GM18511 (cell line): ENCODE data around the gene SBNO2.
"Not testable (repeated sequence)": the region's sequence is repeated elsewhere in the genome, so short reads cannot be mapped to it uniquely, and the experiment has no call there.

Source experiments
- ATAC-seq: cut with Tn5 transposase; IDR thresholded peaks from one replicate; pipeline ENCODE4 v1.9.1; 2021; ENCODE audit warnings: mild to moderate bottlenecking, moderate library complexity; ENCODE audit not compliant: unreplicated experiment

Gene SBNO2

DNA sequence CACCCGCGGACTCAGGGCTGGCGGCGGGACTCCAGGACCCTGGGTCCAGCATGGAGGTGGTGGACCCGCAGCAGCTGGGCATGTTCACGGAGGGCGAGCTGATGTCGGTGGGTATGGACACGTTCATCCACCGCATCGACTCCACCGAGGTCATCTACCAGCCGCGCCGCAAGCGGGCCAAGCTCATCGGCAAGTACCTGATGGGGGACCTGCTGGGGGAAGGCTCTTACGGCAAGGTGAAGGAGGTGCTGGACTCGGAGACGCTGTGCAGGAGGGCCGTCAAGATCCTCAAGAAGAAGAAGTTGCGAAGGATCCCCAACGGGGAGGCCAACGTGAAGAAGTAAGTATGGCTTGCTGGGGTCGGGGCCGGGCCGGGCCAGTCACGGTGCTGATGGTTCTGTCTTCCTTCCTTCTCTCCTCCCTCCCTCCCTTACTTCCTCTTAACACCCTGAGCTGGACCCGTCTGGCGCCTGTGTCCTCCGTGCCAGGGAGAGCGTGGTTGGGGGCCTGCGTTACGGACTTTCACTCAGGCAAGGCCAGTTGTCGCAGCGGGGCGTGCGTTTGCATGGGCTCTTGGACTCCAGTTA lies 32.9 kb upstream of the SBNO2 start:
- no peak for ATAC-seq

DNA sequence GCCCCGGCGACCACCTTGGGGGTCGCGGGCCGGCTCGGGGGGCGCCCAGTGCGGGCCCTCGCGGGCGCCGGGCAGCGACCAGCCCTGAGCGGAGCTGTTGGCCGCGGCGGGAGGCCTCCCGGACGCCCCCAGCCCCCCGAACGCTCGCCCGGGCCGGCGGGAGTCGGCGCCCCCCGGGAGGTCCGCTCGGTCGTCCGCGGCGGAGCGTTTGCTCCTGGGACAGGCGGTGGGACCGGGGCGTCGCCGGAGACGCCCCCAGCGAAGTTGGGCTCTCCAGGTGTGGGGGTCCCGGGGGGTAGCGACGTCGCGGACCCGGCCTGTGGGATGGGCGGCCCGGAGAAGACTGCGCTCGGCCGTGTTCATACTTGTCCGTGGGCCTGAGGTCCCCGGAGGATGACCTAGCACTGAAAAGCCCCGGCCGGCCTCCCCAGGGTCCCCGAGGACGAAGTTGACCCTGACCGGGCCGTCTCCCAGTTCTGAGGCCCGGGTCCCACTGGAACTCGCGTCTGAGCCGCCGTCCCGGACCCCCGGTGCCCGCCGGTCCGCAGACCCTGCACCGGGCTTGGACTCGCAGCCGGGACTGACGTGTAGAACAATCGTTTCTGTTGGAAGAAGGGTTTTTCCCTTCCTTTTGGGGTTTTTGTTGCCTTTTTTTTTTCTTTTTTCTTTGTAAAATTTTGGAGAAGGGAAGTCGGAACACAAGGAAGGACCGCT lies 32.2 kb upstream of the SBNO2 start:
- no peak for ATAC-seq

DNA sequence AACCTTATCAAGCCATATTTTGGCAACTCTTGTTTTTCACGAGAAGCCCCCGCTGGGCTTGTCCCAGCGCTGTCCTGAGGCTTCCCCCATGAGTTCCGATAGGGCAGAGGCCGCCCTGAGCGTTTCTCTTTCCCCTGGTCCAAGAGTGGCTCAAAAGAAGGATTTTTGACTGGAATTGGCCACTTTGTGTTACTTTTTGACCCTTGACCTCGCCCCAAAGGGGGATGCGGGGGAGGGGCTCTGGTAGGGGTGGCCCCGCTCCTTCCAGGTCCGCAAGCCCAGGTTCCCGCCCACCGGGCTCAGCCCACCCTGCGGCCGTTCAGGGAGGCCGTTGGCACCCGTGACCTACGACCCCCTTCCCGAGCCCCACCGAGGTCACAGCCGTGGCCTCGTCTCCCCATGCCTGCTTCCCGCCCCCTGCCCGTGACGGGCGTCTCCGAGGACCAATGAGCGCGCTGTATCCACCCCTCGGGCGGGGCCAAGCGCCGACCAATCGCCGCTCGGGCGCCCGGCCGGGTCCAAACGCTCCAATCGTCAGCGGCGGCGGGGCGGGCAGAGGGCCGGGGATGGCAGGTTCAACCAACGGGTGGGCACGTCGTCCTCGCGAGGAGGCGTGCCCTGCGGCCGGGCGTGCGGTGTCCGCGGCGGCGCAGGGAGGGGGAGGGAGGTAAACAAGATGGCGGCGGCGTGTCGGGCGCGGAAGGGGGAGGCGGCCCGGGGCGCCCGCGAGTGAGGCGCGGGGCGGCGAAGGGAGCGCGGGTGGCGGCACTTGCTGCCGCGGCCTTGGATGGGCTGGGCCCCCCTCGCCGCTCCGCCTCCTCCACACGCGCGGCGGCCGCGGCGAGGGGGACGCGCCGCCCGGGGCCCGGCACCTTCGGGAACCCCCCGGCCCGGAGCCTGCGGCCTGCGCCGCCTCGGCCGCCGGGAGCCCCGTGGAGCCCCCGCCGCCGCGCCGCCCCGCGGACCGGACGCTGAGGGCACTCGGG lies 31.3 kb upstream of the SBNO2 start, which contains the start of gene STK11:
STK11 (plus strand) TSS at position 665 of the 986 bp plus-strand sequence. CDS start 1,136 bp downstream, outside the sequence.
- peak; percentile 93 for ATAC-seq

DNA sequence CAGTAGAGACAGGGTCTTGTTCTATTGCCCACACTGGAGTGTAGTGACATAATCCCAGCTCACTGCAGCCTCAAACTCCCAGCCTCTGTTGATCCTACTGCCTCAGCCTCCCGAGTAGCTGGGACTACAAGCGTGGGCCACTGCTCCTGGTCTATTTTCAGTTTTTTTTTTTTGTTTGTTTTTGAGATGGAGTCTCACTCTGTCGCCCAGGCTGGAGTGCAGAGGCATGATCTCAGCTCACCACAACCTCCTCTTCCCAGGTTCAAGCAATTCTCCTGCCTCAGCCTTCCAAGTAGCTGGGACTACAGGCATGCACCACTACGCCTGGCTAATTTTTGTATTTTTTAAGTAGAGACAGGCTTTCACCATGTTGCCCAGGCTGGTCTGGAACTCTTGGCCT lies 26.5 kb upstream of the SBNO2 start:
- not testable (repeated sequence) for ATAC-seq

DNA sequence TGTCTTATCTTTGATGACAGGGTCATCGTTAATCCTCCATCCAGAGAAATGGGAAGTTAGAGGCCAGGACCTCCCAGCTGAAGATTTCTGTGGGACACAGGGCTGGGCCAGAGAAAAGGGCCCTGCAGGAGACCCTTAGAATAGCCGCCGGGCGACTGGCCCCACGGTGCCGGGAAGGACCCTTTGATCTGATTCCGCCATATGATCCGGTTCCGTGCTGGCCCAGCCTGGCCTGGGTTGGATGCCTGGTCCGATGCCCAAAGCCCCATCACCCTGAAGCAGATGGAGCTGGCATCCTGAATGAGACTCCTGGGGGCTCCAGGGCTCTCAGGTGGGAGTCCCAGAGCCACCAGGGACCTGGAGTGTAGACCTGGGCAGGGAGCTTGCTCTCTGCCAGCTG lies 25.5 kb upstream of the SBNO2 start:
- no peak for ATAC-seq

DNA sequence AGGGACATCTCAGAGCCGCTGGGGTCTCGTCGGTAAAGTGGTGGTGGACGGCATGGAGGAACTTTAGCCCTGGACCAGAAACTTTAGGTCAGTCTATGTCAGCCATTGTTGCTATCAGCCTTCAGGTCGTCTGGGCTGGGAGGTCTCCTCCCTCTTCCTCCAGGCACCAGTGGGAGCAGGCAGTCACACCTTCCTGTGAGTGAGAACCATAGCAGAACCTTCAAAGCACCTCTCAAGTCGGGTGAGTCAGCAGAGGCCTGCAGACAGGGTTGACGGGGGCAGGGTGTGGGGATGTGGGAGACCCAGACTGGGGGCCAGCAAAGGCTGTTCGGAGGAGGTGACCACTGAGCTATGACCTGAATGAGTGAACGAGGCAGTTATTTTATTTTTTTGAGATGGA lies 15.4 kb upstream of the SBNO2 start:
- ATAC-seq = no peak

DNA sequence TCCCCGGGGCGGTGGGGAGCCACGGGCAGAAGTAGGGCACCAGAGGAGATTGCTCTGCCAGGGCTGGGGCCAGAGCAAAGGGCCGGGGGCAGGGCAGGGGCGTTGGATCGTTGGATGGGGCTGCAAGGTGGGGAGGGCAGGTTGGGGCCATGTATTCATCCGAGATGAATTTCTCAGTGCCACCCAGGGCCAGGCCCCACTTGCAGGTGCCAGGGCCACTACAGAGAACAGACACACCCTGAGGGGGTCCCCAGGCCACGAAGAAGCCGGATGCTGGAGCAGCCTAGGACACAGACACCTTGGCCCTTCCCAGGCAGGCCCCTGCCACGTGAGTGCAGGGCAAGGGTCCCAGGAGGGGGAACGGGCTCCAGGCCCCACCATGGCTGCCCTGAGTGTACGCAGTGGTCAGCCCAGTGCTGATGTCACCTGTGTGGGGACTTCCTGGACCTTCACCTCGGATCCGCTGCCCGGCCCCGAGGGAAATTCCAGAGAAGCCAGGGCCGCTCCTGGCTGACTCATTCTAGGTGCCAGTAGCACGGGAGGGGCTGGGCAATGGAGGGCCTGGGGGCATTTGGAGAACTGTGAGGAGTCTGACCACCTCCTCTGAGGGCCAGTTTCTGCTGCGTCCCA lies 9.6 kb upstream of the SBNO2 start:
- ATAC-seq = no peak

DNA sequence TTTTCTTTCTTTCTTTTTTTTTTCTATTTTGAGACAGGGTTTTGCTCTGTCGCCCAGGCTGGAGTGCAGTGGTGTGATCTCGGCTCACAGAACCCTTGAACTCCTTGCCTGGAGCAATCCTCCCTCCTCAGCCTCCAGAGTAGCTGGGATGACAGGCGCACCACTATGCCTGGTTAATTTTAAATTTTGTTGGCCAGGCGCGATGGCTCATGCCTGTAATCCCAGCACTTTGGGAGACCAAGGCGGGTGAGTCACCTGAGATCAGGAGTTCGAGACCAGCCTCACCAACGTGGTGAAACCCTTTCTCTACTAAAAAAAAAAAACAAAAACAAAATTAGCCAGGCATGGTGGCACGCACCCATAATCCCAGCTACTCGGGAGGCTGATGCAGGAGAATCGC lies 8.7 kb upstream of the SBNO2 start:
- ATAC-seq = no peak

DNA sequence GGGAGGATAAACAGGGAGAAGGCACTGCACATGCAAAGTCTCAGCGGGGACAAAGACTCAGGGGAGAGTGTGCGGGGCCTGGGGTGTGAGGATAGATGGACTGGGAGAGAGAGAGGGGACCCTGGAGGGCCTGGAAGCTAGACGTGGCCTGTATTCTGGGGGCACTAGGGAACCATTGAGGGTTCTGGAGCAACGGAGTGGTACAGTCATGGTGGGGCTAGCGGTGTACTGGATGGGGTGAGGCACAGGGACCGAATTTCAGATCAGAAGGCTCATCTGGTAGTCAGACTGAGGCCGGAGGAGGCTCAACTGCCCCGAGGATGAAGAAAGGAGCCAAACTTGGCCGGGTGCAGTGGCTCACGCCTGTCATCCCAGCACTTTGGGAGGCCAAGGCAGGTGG lies 8.0 kb upstream of the SBNO2 start:
- ATAC-seq = no peak

DNA sequence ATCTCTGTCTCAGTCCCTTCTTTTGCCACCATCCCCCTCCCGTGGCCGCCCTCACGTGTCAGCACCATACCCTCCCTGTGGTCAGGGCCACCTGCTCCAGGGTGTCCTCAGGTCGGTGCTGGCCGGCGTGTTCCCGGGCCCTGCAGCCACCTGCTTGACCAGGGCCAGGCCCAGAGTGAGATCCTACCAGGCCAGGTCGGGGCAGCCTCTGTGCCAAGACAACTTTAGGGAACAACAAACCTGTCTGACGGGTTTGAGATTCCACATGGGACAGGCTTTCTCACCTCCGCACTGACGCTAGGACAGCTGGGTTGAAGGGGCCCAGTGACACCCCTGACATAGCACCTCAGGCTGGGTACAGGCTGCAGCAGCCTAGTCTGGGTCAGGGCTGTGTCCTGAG lies 7.5 kb upstream of the SBNO2 start:
- no peak for ATAC-seq

DNA sequence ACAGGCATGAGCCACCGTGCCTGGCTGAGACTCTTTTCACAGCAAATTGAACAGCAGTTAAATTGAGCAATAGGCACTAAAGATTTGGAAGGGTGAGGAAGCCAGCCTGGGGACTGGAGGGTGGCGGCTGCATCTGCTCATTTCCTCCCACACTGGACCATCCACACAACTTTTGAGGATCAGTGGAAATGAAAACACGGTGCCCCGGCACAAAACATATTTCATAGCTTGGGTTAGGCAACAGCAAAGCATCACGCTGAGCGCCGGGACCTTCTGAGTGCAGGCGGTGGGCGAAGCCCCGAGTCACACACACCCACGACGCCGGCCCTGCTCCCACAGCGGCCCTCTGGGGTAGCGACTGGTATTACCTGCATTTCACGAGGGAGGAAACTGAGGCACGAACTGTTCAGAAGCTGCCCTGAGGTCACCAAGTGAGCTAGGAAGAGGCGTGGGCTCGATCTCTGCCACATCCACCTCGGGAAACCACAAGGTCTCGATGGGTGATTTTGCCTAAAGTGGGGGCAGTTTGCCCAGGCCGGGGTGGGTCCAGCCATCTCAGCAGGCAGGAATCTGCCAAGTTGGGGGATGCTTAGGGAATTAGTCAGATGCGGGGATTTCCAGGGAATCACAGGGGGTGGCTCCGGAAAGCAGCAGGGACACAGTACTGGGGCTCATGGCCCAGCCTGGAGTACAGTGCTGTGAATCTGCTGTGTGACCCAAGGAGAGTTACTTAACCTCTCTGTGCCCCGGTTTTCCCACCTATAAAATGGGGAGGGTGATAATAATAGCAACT lies 3.5 kb upstream of the SBNO2 start:
- ATAC-seq = no peak

DNA sequence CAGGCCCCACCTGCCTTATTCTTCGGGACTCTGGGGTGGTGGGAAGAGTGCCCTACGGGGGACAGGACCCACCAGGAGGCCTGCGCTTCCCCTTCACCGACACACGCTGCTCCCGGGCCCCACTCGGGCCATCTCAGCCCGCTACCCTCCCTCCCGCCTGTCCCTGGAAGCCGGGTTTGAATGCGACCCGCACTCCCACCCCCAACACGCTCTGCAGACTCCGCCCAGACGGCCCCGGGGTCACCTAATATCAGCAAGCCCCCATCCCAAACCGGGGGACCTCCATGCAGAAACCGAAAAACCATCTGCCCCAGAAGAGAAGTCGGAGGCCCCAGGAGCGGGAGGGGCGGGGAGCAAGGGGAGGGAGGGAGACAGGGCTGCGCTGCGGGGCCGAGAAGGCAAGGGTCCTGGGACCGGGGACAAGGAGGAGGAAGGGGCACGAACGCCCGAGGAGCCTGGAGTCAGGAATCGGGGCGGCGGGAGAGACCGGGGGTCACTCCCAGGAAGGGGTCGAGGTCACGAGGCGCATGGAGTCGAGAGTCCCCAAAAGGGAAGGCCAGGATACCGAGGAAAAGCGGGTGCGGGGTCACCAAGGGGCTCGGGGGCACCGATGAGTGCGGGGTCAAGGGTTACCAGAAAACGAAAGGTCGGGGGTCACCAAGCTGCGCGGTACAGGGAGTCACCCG lies 766 bp downstream of the SBNO2 start:
- no peak for ATAC-seq

DNA sequence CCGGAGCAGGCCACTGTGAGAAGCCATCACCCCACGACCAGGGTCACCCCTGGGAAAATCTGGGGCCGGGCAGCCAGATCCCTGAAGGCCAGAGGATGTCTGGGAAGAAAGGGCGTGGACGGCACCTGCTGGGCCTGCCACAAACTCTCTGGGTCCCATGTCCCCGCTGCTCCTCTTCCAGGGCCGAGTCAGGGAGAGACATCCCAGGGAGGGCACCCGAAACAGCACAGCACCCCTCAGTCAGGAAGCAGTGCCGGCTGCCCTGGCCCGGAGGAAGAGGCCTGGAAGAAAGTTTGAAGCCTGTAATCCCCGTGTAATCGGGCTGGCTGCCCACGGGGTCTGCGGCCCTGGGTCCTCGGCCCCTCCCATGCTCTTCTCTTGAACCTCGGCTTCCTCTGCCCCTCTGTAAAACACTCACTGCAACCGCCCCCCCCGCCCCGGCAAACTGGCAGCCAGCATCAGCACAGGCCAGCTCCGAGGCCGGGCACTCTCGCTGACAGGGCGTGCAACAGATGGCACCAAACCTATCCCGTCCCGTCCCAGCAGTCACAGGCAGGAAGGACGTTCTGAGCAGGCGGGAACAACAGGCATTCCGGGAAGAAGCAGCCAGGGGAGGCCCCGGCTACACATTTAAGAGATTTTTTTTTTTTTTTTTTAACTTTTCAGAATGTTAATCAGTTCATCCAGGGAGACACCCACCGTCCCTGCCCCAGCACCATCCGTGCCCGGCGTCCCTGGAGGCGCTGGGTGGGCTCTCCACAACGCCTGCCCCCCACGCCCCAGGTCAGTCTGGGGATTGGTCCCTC lies 1.5 kb downstream of the SBNO2 start:
- ATAC-seq = no peak

DNA sequence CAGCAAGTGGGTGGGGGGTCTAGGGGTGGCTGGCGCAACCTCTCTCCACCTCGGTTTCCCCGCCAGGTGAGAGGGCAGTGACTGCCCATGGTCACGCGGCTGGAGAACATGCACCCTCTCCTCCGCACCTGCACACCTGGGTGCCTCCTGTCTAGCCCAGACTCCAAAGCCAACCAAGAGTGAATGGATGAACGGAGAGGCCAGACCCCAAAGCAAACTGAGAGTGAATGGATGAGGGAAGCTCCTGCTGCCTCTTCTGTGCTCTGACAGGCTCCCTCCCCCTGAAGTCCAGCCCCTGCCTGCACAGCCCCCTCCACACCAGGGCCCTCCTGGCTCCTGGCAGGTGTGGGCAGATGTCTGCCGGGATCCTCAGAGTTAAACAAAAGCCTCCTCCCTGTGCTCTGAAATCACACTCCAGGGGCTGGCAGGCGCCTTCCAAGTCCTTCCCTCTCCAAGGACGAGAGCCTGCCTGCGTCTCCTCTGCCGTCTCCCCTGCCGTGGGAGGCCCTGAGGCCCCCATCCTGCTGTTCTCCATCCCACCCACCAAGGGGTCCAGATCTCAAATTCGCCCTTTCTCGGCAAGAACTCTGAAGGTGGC lies 2.2 kb downstream of the SBNO2 start:
- ATAC-seq = no peak

DNA sequence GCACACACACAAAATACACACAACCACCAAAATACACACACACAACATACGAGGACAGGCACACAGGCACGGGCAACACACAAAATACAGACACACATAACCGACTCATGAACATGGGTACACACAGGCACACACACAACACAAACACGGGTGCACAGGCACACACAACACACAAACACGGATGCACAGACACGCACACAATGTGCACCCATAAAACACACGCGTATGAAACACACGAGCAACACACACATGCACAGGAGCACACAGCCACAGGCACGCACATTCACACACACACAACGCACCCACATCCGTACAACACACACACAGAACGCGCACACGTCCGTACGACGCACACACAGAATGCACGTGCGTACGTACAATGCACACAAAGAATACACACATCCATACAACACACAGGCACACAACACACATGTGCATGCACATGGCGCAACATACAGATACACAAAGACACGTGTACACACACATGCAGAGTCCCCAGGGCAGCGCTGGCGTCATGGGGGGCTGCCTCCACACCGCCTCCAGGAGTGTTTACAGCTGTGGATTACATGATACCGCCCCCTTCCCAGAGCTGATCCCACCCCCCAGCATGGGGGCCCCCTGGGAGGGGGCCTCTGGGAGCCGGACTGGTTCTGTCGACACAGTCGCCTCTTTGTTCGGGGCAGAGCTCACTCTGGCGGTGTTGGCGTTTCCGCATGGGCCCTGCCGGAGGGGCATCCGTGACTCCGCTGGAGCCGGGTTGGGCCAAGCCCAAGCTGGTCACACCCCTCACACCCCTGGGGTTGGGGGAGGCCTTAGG lies 2.9 kb downstream of the SBNO2 start:
- no peak for ATAC-seq

DNA sequence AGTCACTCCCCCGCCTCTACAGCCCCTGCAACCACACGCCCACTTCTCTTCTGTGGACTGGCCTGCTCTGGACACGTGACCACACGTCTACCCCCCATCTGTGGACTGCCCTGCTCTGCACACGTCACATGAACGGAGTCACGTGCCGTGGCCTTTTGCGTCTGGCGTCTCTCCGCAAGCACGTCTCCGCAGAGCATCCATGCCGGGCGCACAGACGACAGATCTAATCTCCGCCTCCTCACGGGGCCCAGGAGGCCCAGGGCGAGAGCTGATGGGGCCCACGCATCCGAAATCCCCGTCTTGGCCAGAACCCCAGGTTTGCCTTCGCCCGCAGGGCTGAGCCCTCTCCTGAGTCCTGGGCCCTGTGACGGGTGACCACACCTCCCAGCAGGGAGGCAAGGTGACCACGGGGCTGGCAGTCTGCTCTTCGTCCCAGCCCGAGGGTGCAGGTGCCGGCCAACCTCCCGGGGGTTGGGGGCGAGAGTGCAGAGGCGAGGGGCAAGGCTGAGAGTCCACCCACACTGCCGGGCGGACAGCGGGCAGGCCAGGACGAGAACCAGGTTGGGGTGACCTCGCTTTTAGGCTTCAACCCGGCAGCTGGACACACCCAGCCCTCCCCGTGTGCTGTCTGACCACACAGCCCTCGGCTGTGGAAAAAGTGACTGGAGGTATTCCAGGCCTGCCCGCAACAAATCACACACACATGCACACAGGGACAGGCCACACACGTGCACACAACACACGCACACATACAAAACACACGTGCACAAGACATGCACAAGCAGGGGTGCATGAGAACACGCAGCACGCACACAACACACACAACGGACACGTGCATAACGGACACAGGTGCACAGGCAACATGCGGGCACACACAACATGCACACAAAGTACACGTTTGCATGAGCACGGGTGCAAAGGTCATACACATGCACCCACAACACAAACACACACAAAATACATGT lies 3.9 kb downstream of the SBNO2 start:
- ATAC-seq = no peak

DNA sequence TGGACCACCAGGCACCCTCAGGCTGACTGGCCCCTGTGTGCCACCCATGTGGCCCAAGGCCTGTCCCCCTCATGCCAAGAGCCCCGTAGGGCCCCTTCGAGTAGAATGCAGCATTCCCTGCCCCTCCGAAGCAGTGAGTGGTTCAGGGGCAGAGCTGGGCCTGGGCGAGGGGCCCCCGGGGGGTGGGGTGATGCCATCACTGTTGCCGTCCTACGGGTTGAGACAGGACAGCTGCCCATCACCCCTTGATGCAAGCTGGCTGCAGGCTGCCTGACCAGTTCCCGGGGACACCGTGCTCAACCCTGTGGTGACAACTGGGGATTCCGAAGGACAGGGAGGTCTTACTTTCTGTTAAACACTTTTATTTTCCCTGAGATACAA lies 4.7 kb downstream of the SBNO2 start:
- ATAC-seq = no peak
